Small intestine (tissue), 7 donors: ENCODE measurements around the gene TEC. TPM values are rescaled to one million over a fixed set of nuclear protein-coding genes. Genes with fewer than 3 reads are reported as not detected.
A peak's percentile ranks its signal among the peaks of the same experiment; 100 is the strongest.

Experiments used
- DNase-seq, 2 donors: peaks; one replicate each; pipeline versions ENCODE4 v3.0.0 to v3.0.0-alpha.2; 2013
- FAIRE-seq: peaks from 2 replicates; lab custom pipeline; 2012; peaks lifted over from hg19 to GRCh38; lab: Jason Lieb, UNC
- H3K27ac ChIP-seq, 3 donors: one replicate each; pipeline ENCODE4 v1.5.1; 2013; ENCODE audit warnings: low read length in 2 of 3, mild to moderate bottlenecking in 2 of 3, control low read depth in 1 of 3, inconsistent platforms in 1 of 3, low read depth in 1 of 3, moderate library complexity in 1 of 3
- H3K27me3 ChIP-seq, 3 donors: one replicate each; pipeline ENCODE4 v1.6.1; 2013; ENCODE audit warnings: low read length in 3 of 3, inconsistent platforms in 1 of 3; ENCODE audit not compliant: control insufficient read depth in 3 of 3, insufficient read depth in 3 of 3
- H3K36me3 ChIP-seq, 3 donors: one replicate each; pipeline ENCODE4 v1.6.1; 2013; ENCODE audit warnings: low read length in 3 of 3, inconsistent platforms in 1 of 3, low read depth in 1 of 3, mild to moderate bottlenecking in 1 of 3, moderate library complexity in 1 of 3; ENCODE audit not compliant: control insufficient read depth in 3 of 3, insufficient read depth in 2 of 3
- H3K4me1 ChIP-seq, 3 donors: one replicate each; pipeline ENCODE4 v1.6.1; 2013; ENCODE audit warnings: low read length in 2 of 3, inconsistent platforms in 1 of 3, low read depth in 1 of 3, mild to moderate bottlenecking in 1 of 3, moderate library complexity in 1 of 3; ENCODE audit not compliant: control insufficient read depth in 3 of 3, insufficient read depth in 2 of 3
- H3K4me3 ChIP-seq, 3 donors: one replicate each; pipeline ENCODE4 v1.5.1; 2013; ENCODE audit warnings: low read length in 3 of 3, control low read depth in 1 of 3, inconsistent platforms in 1 of 3, low read depth in 1 of 3, mild to moderate bottlenecking in 1 of 3, moderate library complexity in 1 of 3
- H3K9me3 ChIP-seq, 2 donors: one replicate each; pipeline ENCODE4 v1.6.1; 2013; ENCODE audit warnings: low read depth in 1 of 2, low read length in 1 of 2; ENCODE audit not compliant: control insufficient read depth in 2 of 2, insufficient read depth in 1 of 2
- WGBS, 3 donors: extraction: QIAGEN DNeasy Blood & Tissue Kit; methylation state at CpG; one replicate each; pipeline ENCODE4 v1.1.7; 2013; 5-methylcytosine and 5-hydroxymethylcytosine counted together
- polyA plus RNA-seq, 4 donors: library from polyadenylated mRNA; stranded (reverse) in 3 of 4; unstranded in 1 of 4; fragments of 200-250 nt in 3 of 4; fragments of 120-200 nt in 1 of 4; gene quantifications; one replicate each; pipeline versions ENCODE4 v1.2.1 to v1.2.3, GENCODE V29; 2013
- donor health status: healthy with polysubstance abuse.
- donor health status: control.
- donor health status: control.
- donor health status: Bipolar disorder and iron deficiency.
- donor health status: healthy.

Gene TEC
- polyA plus RNA-seq, 4 donors, result 1.3 to 4.5 (median 3.3) TPM

GRCh38 chr4:48275686-48276085 is 6.0 kb upstream of the TEC start:
- Histone ChIP-seq H3K9me3 (peaks cover 0 to 10% of the 10 kb centered on the region in 2 donors), H3K27me3 (no peaks in the 10 kb centered on the region), H3K27ac (no peak overlapping the region), H3K36me3 (no peaks in the 10 kb centered on the region), H3K4me1 (no peaks in the 10 kb centered on the region), H3K4me3 (no peak overlapping the region)
- 48 to 59% (median 49%) methylated on average over 2 of the region's 2 CpGs for WGBS, 3 donors
- DNase-seq (peak; percentile 40 to 47), FAIRE-seq (no peak)

- FAIRE-seq, result no peak
- H3K27ac ChIP-seq, result no peak overlapping the region
- no peaks in the 10 kb centered on the region for H3K27me3 ChIP-seq
- peak; percentile 31 to 53 for DNase-seq
- peaks cover 0 to 3% (median 0%) of the 10 kb centered on the region in 3 donors for H3K4me1 ChIP-seq
- H3K4me3 ChIP-seq, result no peak overlapping the region
- peaks cover 0 to 6% of the 10 kb centered on the region in 2 donors for H3K9me3 ChIP-seq
- no peaks in the 10 kb centered on the region for H3K36me3 ChIP-seq
- 41 to 49% (median 48%) methylated on average over 3 of the region's 3 CpGs for WGBS, 3 donors
Observed at GRCh38 chr4:48275247-48275646, 5.6 kb upstream of the TEC start.

GRCh38 chr4:48271626-48272025 is 2.0 kb upstream of the TEC start:
- no peak overlapping the region for H3K4me3 ChIP-seq
- H3K27ac ChIP-seq, result no peak overlapping the region
- H3K36me3 ChIP-seq, result no peaks in the 10 kb centered on the region
- H3K4me1 ChIP-seq, result peaks cover 0 to 3% (median 3%) of the 10 kb centered on the region in 3 donors
- H3K9me3 ChIP-seq, result no peaks in the 10 kb centered on the region
- H3K27me3 ChIP-seq, result no peaks in the 10 kb centered on the region
- FAIRE-seq (no peak), DNase-seq (no peak)
- 90 to 96% (median 93%) methylated on average over 11 of the region's 11 CpGs for WGBS, 3 donors

GRCh38 chr4:48270951-48271473 is 1.4 kb upstream of the TEC start:
- Histone ChIP-seq H3K9me3 (no peaks in the 10 kb centered on the region), H3K27ac (no peak overlapping the region), H3K4me1 (peaks cover 0 to 3% (median 3%) of the 10 kb centered on the region in 3 donors), H3K36me3 (no peaks in the 10 kb centered on the region), H3K27me3 (no peaks in the 10 kb centered on the region), H3K4me3 (no peak overlapping the region)
- WGBS, 3 donors, result 57 to 68% (median 60%) methylated on average over 6 of the region's 6 CpGs
- no peak for DNase-seq
- FAIRE-seq, result no peak

GRCh38 chr4:48270523-48270897 is 872 bp upstream of the TEC start:
- WGBS, 3 donors, result 64 to 74% (median 67%) methylated on average over 3 of the region's 3 CpGs
- DNase-seq (no peak), FAIRE-seq (no peak)
- peak overlapping the region in 2 of 3 donors; percentile 78 to 80 for H3K4me3 ChIP-seq
- H3K9me3 ChIP-seq, result no peaks in the 10 kb centered on the region
- H3K36me3 ChIP-seq, result no peaks in the 10 kb centered on the region
- peak overlapping the region in 1 of 3 donors; percentile 91 for H3K27ac ChIP-seq
- no peaks in the 10 kb centered on the region for H3K27me3 ChIP-seq
- H3K4me1 ChIP-seq, result peaks cover 0 to 3% (median 3%) of the 10 kb centered on the region in 3 donors

- 3 to 4% (median 3%) methylated on average over 36 to 41 of the region's 41 CpGs for WGBS, 3 donors
- Histone ChIP-seq H3K27me3 (no peaks in the 10 kb centered on the region), H3K9me3 (no peaks in the 10 kb centered on the region), H3K27ac (peak overlapping the region; percentile 70 to 91 (median 83)), H3K4me1 (peaks cover 0 to 3% (median 3%) of the 10 kb centered on the region in 3 donors), H3K36me3 (no peaks in the 10 kb centered on the region), H3K4me3 (peak overlapping the region; percentile 78 to 86 (median 80))
- DNase-seq (peak; percentile 94 to 95), FAIRE-seq (no peak)
Observed at GRCh38 chr4:48269861-48270522, 354 bp upstream of the TEC start.

GRCh38 chr4:48267574-48267973 is 2.1 kb downstream of the TEC start:
- no peak overlapping the region for H3K4me3 ChIP-seq
- H3K27me3 ChIP-seq, result no peaks in the 10 kb centered on the region
- peaks cover 0 to 3% (median 3%) of the 10 kb centered on the region in 3 donors for H3K4me1 ChIP-seq
- DNase-seq (no peak), FAIRE-seq (no peak)
- H3K9me3 ChIP-seq, result no peaks in the 10 kb centered on the region
- H3K36me3 ChIP-seq, result peaks cover 0 to 2% (median 0%) of the 10 kb centered on the region in 3 donors
- H3K27ac ChIP-seq, result no peak overlapping the region
- 68 to 94% (median 82%) methylated on average over 3 of the region's 3 CpGs for WGBS, 3 donors

- DNase-seq (no peak), FAIRE-seq (no peak)
- no peaks in the 10 kb centered on the region for H3K27me3 ChIP-seq
- peaks cover 0 to 2% (median 0%) of the 10 kb centered on the region in 3 donors for H3K36me3 ChIP-seq
- no peak overlapping the region for H3K27ac ChIP-seq
- H3K4me3 ChIP-seq, result no peak overlapping the region
- peaks cover 0 to 3% (median 3%) of the 10 kb centered on the region in 3 donors for H3K4me1 ChIP-seq
- WGBS, 3 donors, result 84 to 98% (median 87%) methylated on average over 4 of the region's 4 CpGs
- no peaks in the 10 kb centered on the region for H3K9me3 ChIP-seq
Observed at GRCh38 chr4:48266781-48267180, 2.9 kb downstream of the TEC start.
